ENCODE measurements around the gene SIAH2.

The SIAH2 gene

GRCh38 chr3:150757768-150758167 lies 5.2 kb downstream of the SIAH2 start:
- no peak for TF ChIP-seq ZFX (IDR thresholded peaks at IDR 0.05)
- no peak for TF ChIP-seq CTCF (conservative IDR thresholded peaks at IDR 0.05)
- H3K27ac ChIP-seq, result peak overlapping the region; percentile 5; the same call in 1 of the 2 replicates

- no peak for TF ChIP-seq ZFX (IDR thresholded peaks at IDR 0.05)
- no peak for TF ChIP-seq CTCF (conservative IDR thresholded peaks at IDR 0.05)
- peak overlapping the region; percentile 5; the same call in 1 of the 2 replicates for H3K27ac ChIP-seq
These were observed 5.6 kb downstream of the SIAH2 start for GRCh38 chr3:150757364-150757763.

DNA sequence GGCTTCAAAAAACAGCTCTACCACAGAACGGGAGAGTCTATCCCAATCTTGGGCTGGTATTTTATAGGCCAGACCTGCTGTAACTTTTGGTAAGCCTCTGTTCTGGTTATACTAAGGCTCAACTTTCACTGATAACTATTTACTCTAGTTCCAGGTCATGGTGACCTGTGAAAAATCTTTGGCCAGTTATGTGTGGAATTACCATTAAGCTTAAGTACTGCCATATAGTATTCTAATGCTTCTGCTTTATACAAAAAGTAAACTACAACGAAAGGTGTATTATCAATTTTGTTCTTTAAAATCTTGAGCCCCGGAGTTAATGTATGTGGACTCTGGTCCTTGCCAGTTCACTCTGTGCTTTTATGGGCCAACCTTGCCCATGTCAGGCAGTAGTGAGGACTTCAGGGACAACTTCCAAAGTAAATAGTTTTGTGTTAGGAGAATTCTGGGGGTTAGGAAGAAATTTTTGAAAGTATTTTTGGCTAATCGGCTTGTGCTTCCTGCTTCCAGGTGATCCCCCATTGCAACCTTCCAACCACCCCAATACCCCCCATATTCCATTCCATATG lies 6.4 kb downstream of the SIAH2 start:
- TF ChIP-seq CTCF (conservative IDR thresholded peaks at IDR 0.05) (no peak), ZFX (IDR thresholded peaks at IDR 0.05) (no peak)
- H3K27ac ChIP-seq, result peak overlapping the region; percentile 18; the same call in 1 of the 2 replicates

- TF ChIP-seq ZFX (IDR thresholded peaks at IDR 0.05), result no peak
- TF ChIP-seq CTCF (conservative IDR thresholded peaks at IDR 0.05), result no peak
- H3K27ac ChIP-seq, result peak overlapping the region; percentile 18
These were observed 7.1 kb downstream of the SIAH2 start for GRCh38 chr3:150755902-150756301.

GRCh38 chr3:150754896-150755295 lies 8.1 kb downstream of the SIAH2 start:
- TF ChIP-seq ZFX (IDR thresholded peaks at IDR 0.05), result no peak
- TF ChIP-seq CTCF (conservative IDR thresholded peaks at IDR 0.05), result no peak
- no peak overlapping the region for H3K27ac ChIP-seq

- no peak overlapping the region for H3K27ac ChIP-seq
- no peak for TF ChIP-seq CTCF (conservative IDR thresholded peaks at IDR 0.05)
- no peak for TF ChIP-seq ZFX (IDR thresholded peaks at IDR 0.05)
These were observed 11.1 kb downstream of the SIAH2 start for GRCh38 chr3:150751781-150752263.

- no peak for TF ChIP-seq CTCF (conservative IDR thresholded peaks at IDR 0.05)
- no peak for TF ChIP-seq ZFX (IDR thresholded peaks at IDR 0.05)
- H3K27ac ChIP-seq, result no peak overlapping the region
These were observed 13.7 kb downstream of the SIAH2 start for GRCh38 chr3:150749255-150749654.
